Endothelial cell of umbilical vein (primary cell): ENCODE measurements around the gene PRRC2A. TPM values are rescaled to one million over a fixed set of nuclear protein-coding genes. Genes with fewer than 3 reads are reported as not detected.

Experiments
- BruUV-seq: library from RNA; stranded (reverse); fragments of 400-500 nt; replicated peaks from 2 replicates; lab custom pipeline; 2021; lab: Mats Ljungman, UMichigan
- CTCF ChIA-PET: fragments of 300-600, 350-600 bp; sonication (Branson Sonifier 250); formaldehyde crosslinking; loops from one replicate; lab custom pipeline; 2021; ENCODE audit warnings: antibody characterized with exemption, inconsistent platforms; lab: Charles Lee
- POLR2A ChIA-PET: fragments of 300-600, 350-600 bp; sonication (Branson Sonifier 250); formaldehyde crosslinking; loops from one replicate; lab custom pipeline; 2021; ENCODE audit warnings: antibody characterized with exemption, inconsistent platforms; lab: Charles Lee
- DNase-seq: peaks from one replicate; pipeline ENCODE4 v3.0.0-alpha.2; 2011; ENCODE audit warnings: low read depth, low spot score
- FAIRE-seq: peaks from 2 replicates; lab custom pipeline; 2011; peaks lifted over from hg19 to GRCh38; lab: Jason Lieb, UNC
- H2AFZ ChIP-seq: 2 replicates; pipeline ENCODE4 v1.6.0; 2012; ENCODE audit warnings: low read depth, low read length, control low read depth, inconsistent platforms
- H3K27ac ChIP-seq: 2 replicates; pipeline ENCODE4 v1.5.1; 2011; ENCODE audit warnings: low read depth, mild to moderate bottlenecking, control low read depth, low read length, moderate library complexity; ENCODE audit not compliant: insufficient read depth
- H3K27me3 ChIP-seq, 2 experiments: 2 replicates each; pipeline versions ENCODE4 v1.6.0 to v1.6.1; 2011; ENCODE audit warnings: low read length in 2 of 2, mixed read lengths in 1 of 2; ENCODE audit not compliant: control insufficient read depth in 2 of 2, insufficient read depth in 2 of 2
- H3K36me3 ChIP-seq, 2 experiments: 2 replicates in 1 of 2; 3 replicates in 1 of 2; pipeline ENCODE4 v1.5.1; 2011; ENCODE audit warnings: low read length in 2 of 2, mild to moderate bottlenecking in 1 of 2, moderate library complexity in 1 of 2; ENCODE audit not compliant: control insufficient read depth in 2 of 2, insufficient read depth in 2 of 2; ENCODE audit errors: extremely low read depth in 1 of 2
- H3K4me1 ChIP-seq: 3 replicates; pipeline ENCODE4 v1.5.1; 2011; ENCODE audit warnings: mild to moderate bottlenecking, low read length; ENCODE audit not compliant: control insufficient read depth, insufficient read depth; ENCODE audit errors: extremely low read depth
- H3K4me2 ChIP-seq: 2 replicates; pipeline ENCODE4 v1.6.1; 2011; ENCODE audit warnings: low read length, control low read depth, mixed read lengths; ENCODE audit not compliant: insufficient read depth
- H3K4me3 ChIP-seq, 3 experiments: fragments of 200-600 bp in 1 of 3; sonication (generic), shearing (Covaris generic) in 1 of 3; replicated peaks in 1 of 3; 2 replicates each; pipeline ENCODE4 v1.5.1; 2011 to 2016; ENCODE audit warnings: control low read depth in 3 of 3, low read length in 3 of 3, mild to moderate bottlenecking in 2 of 3, inconsistent platforms in 1 of 3, low read depth in 1 of 3, moderate library complexity in 1 of 3; ENCODE audit not compliant: insufficient read depth in 1 of 3
- H3K79me2 ChIP-seq: 2 replicates; pipeline ENCODE4 v1.6.0; 2012; ENCODE audit warnings: low read length, inconsistent platforms; ENCODE audit not compliant: control insufficient read depth, insufficient read depth
- H3K9ac ChIP-seq: replicated peaks from 2 replicates; pipeline ENCODE3; 2011; ENCODE audit warnings: low read length, control low read depth; ENCODE audit not compliant: insufficient read depth; ENCODE audit errors: extremely low read depth
- H3K9me1 ChIP-seq: replicated peaks from 3 replicates; pipeline ENCODE4 v1.6.0; 2011; ENCODE audit warnings: mild to moderate bottlenecking, low read length; ENCODE audit not compliant: control insufficient read depth, insufficient read depth; ENCODE audit errors: extremely low read depth
- H3K9me3 ChIP-seq: replicated peaks from 2 replicates; pipeline ENCODE4 v1.5.1; 2012; ENCODE audit warnings: low read length, inconsistent platforms; ENCODE audit not compliant: control insufficient read depth, insufficient read depth
- H4K20me1 ChIP-seq: replicated peaks from 2 replicates; pipeline ENCODE3; 2011; ENCODE audit warnings: mild to moderate bottlenecking, low read length; ENCODE audit not compliant: control insufficient read depth, insufficient read depth; ENCODE audit errors: extremely low read depth
- CTCF ChIP-seq, 2 donors: IDR thresholded peaks; 1 replicate in 1 of 2; 2 replicates in 1 of 2; pipeline ENCODE4 v1.5.1; 2011; ENCODE audit warnings: low read length in 2 of 2, mild to moderate bottlenecking in 2 of 2, moderate library complexity in 2 of 2, control low read depth in 1 of 2, inconsistent platforms in 1 of 2, low read depth in 1 of 2; ENCODE audit not compliant: insufficient read depth in 1 of 2; ENCODE audit errors: extremely low read depth in 1 of 2
- EZH2 ChIP-seq: IDR thresholded peaks from 2 replicates; pipeline ENCODE4 v1.6.1; 2012; ENCODE audit warnings: borderline replicate concordance, low read depth, mild to moderate bottlenecking, moderate library complexity, low read length, inconsistent platforms; ENCODE audit not compliant: severe bottlenecking
- FOS ChIP-seq: IDR thresholded peaks from 2 replicates; pipeline ENCODE4 v1.6.1; 2011; ENCODE audit warnings: mild to moderate bottlenecking, low read length, moderate library complexity, borderline replicate concordance; ENCODE audit not compliant: insufficient read depth
- GATA2 ChIP-seq: IDR thresholded peaks from 2 replicates; pipeline ENCODE4 v1.7.0; 2011; ENCODE audit warnings: low read depth, mild to moderate bottlenecking, moderate library complexity, mixed read lengths, low read length; ENCODE audit not compliant: insufficient read length, insufficient read depth
- JUN ChIP-seq: IDR thresholded peaks from 2 replicates; pipeline ENCODE4 v1.6.1; 2011; ENCODE audit warnings: borderline replicate concordance, low read depth; ENCODE audit not compliant: insufficient read length, insufficient read depth
- MYC ChIP-seq: IDR thresholded peaks from one replicate; pipeline ENCODE4 v1.6.1; 2011; ENCODE audit warnings: mild to moderate bottlenecking, low read depth, low read length
- POLR2A ChIP-seq: IDR thresholded peaks from 2 replicates; pipeline ENCODE4 v1.6.1; 2012; ENCODE audit warnings: low read depth, mild to moderate bottlenecking, control low read depth, low read length
- dilution Hi-C: fragments of 300-500 bp; cut with MboI; formaldehyde crosslinking; loops from one replicate; pipeline ENCODE4 v1.15.0; 2019; ENCODE audit warnings: low sequenced_read_pairs; ENCODE audit not compliant: extremely low pct_ligation_motif_present
- intact Hi-C: fragments of 100-400 bp; cut with micrococcal nuclease; formaldehyde crosslinking; loops from one replicate; pipeline ENCODE4 v1.10.0; 2022
- polyA plus RNA-seq, 4 experiments: library from polyadenylated mRNA; depleted of rRNA in 3 of 4; stranded (reverse) in 3 of 4; unstranded in 1 of 4; fragments of >200 nt; gene quantifications; 2 replicates each; pipeline versions ENCODE4 v1.2.1 to v1.2.3, GENCODE V29; 2011 to 2012; ENCODE audit warnings: missing spikeins in 1 of 4
- total RNA-seq: library from RNA; stranded (reverse); gene quantifications from 2 replicates; pipeline ENCODE4 v1.2.3, GENCODE V29; 2021
- TF ChIP-seq, protein P1 (sequence below): IDR thresholded peaks from 2 replicates; pipeline ENCODE4 v1.6.1; 2011; ENCODE audit not compliant: insufficient read depth, insufficient read length

Gene PRRC2A
- total and polyA plus RNA-seq, 2 donors (not counting 3 experiments of a cell fraction or from before 2014, with no cell fraction given): 88.4 to 229 TPM

- intact Hi-C loops: loop anchor here (5.0 to 10.0 kb wide), 2 partner anchors 172 to 531 kb away; partner anchors contain the start of genes GPSM3 and PBX2
- H3K9ac ChIP-seq: peak overlapping the region; percentile 79
- no peaks in the 10 kb centered on the region for H3K9me3 ChIP-seq
- peaks cover 14 to 18% of the 10 kb centered on the region in 2 experiments for H3K36me3 ChIP-seq
- dilution Hi-C loops: no loop called here
- H3K27me3 ChIP-seq: no peaks in the 10 kb centered on the region
- H3K4me1 ChIP-seq: peaks cover 37% of the 10 kb centered on the region
- ChIA-PET CTCF (interaction anchor here (0.8 to 5.7 kb wide), 10 partner anchors 9 to 143 kb away, joined by 3 to 38 read pairs (median 3); partner anchors contain the start of genes APOM, ATP6V1G2, BAG6 and LSM2), POLR2A (interaction anchor here (0.8 to 1.3 kb wide), 8 partner anchors 11 to 163 kb away, joined by 3 to 5 read pairs (median 4); partner anchors contain the start of genes ABHD16A, BAG6, HSPA1B and LSM2)
- no peaks in the 10 kb centered on the region for H3K9me1 ChIP-seq
- H3K27ac ChIP-seq: peak overlapping the region; percentile 77
- peaks cover 43% of the 10 kb centered on the region for H3K79me2 ChIP-seq
- peak; percentile 80 for FAIRE-seq
- TF ChIP-seq GATA2: no peak
- TF ChIP-seq POLR2A: no peak
- TF ChIP-seq JUN: peak; percentile 68
- TF ChIP-seq FOS: peak; percentile 60
- TF ChIP-seq CTCF (IDR thresholded peaks at IDR 0.05; ENCODE audit: extremely low read depth in 1 of 2, insufficient read depth in 1 of 2, low read depth in 1 of 2, low read length in 2 of 2): no peak
- no peak for TF ChIP-seq MYC
- no peak for TF ChIP-seq EZH2
- TF ChIP-seq, protein P1, sequence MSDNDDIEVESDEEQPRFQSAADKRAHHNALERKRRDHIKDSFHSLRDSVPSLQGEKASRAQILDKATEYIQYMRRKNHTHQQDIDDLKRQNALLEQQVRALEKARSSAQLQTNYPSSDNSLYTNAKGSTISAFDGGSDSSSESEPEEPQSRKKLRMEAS: no peak
- H2AFZ ChIP-seq: peak overlapping the region; percentile 23
- peak; percentile 51 for DNase-seq
- peak overlapping the region; percentile 86 for H3K4me2 ChIP-seq
- H3K4me3 ChIP-seq: peak overlapping the region; percentile 70 to 94 (median 72)
- TSS peak; percentile 18 for BruUV-seq
- H4K20me1 ChIP-seq: no peaks in the 10 kb centered on the region
These were observed 43.7 kb downstream of the PRRC2A start for GRCh38 chr6:31663961-31664789.
